ENCODE data around the gene TTC9C.
A peak's percentile ranks its signal among the peaks of the same experiment; 100 is the strongest.

The TTC9C gene

GRCh38 chr11:62752177-62752785, 24.0 kb downstream of the TTC9C start:
- no peak for DNase-seq

DNA sequence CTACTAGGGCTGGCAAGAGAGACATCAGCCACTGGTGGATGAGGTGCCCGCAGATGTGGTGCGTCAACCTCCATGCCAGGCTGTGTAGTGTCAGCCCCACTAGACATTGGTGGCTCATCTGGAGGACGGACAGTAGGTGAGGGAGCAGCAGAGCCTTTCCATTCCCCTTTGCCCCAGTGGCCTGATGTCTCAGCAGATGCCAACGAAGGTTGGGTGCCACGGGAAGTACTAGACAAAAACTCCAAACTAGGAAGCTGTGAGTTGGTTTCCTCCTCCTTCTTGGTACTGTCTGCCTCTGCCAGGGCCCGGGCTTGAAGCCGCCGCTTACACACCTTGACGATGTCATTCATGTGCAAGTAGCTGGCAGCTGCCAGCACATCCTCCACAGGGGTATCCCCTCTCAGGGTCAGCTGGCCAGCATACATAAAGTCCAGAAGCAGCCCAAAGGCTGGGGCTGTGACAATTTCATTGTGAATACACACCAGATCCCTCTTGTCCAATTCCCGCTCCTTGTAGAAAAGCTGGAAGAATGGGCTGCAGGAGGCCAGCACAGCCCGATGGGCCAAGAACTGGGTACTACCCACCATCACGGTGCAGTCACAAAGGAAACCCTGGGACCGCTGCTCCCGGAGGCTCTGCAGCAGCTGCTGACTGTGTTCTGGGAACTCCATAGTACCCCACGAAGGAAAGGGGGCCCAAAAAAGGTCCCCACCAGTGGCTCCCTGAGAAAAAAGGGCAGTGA, 24.9 kb downstream of the TTC9C start:
- no peak for DNase-seq

GRCh38 chr11:62753736-62754603, 25.7 kb downstream of the TTC9C start, which contains the start of gene ZBTB3:
Gene ZBTB3 (minus strand): TSS chr11:62754160. CDS start chr11:62753664, 496 bp downstream.
- peak; percentile 99 to 100 (median 100) for DNase-seq

- DNase-seq = no peak
Observed at GRCh38 chr11:62755086-62755615, 26.9 kb downstream of the TTC9C start.

GRCh38 chr11:62757846-62758788, 29.8 kb downstream of the TTC9C start:
- DNase-seq = no peak

DNA sequence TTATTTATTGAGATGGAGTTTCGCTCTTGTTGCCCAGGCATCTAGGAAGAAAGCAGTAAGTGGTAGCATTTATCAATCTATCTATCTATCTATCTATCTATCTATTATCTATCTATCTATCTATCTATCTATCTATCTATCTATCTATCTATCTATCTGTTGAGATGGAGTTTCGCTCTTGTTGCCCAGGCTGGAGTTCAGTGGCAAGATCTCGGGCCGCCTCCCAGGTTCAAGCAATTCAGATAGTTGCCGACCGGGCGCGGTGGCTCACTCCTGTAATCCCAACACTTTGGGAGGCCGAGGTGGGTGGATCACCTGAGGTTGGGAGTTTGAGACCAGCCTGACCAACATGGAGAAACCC, 32.6 kb downstream of the TTC9C start:
- DNase-seq = peak in 2 of 3 experiments; percentile 48 to 59

- peak in 2 of 3 experiments; percentile 57 to 74 for DNase-seq
Observed at GRCh38 chr11:62770778-62771143, 42.5 kb downstream of the TTC9C start.

GRCh38 chr11:62771144-62772021, 43.1 kb downstream of the TTC9C start, which contains the start of gene TAF6L:
Gene TAF6L (plus strand): TSS chr11:62771396. CDS start chr11:62775784, 4,388 bp downstream.
- DNase-seq = peak; percentile 99

- no peak for DNase-seq
Observed at GRCh38 chr11:62774407-62774806, 46.1 kb downstream of the TTC9C start.

DNA sequence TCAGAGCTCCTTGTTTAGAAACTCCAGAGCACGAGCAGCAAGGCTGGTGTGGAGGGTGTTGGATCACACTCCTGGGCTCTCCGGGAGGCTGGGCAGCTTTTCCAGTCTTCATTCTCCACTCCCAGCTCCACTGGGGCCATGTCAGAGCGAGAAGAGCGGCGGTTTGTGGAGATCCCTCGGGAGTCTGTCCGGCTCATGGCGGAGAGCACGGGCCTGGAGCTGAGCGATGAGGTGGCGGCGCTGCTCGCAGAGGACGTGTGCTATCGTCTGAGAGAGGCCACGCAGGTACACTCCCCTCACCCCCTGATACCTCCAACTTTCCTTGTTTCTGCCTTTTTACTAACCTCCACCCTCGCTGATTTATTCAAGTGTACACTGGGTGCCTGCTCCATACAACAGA, 47.4 kb downstream of the TTC9C start:
- DNase-seq = no peak

DNA sequence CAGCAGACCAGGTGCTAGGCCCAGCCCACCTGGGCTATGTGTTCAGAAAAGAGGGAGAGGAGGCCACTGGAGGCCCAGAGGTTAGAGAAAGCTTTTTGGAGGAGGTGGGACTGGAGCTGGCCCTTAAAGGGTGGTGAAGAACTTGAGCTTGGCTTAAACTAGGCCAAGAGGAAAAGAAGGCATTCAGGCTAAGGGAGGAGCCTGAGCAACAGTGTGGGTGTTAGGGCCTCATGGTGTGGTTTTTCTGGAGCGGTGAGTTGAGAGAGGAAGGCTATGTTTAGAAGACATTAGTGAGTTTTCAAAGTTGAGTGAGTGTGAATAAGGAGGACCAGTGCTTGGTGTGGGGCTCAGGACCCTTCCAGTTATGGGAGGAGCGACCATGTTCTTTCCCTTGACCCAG, 49.1 kb downstream of the TTC9C start:
- DNase-seq = no peak

DNA sequence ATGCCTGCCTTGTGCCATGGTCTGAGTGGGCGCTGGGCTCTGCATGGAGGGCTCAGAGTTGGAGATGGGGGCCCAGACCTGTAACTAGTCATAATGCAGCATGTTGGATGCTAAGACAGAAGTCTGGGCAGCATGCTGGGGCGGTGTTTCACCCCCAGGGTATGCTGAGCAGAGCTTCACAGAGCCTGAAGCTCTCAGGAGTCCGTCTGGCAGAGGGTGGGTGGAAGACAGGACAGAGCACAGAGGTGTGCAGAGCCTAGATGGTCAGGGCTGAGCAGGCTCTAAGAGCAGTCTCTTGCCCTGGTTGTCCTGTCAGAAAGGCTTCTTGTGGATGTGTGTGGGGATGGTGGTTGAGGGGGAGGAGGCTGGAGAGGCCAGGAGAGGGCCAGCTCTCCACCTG, 50.2 kb downstream of the TTC9C start:
- no peak for DNase-seq

DNA sequence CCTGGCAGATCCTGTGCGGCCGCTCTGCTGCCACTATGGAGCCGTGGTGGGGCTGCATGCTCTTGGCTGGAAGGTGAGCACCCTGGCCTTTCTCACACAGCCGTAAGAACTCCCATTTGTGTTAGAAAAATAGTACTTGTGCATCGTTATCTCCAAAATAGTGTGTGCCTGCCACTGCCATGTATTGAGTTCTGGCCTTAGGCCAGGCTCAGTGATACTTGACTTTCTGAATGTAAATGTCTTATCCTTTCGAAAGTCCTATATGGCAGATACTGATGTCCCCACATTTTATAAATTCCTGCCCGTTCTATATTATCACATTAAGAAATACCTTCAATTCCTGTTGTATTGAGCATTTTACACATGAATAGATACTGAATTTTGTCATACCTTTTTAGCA, 54.5 kb downstream of the TTC9C start:
- no peak for DNase-seq

- DNase-seq = peak; percentile 81 to 90 (median 82)
Observed at GRCh38 chr11:62786318-62787004, 58.2 kb downstream of the TTC9C start.

- peak; percentile 96 to 99 (median 97) for DNase-seq
Observed at GRCh38 chr11:62787005-62787759, 58.9 kb downstream of the TTC9C start, which contains the start of gene TMEM179B. Gene TMEM179B (plus strand): TSS chr11:62787402. CDS start chr11:62787432, 30 bp downstream.

Measured in NCI-H1417 (cell line).